ENCODE measurements around the gene FAM170B.

GRCh38 chr10:49162063-49162462, 28.2 kb upstream of the FAM170B start:
- TF ChIP-seq CTCF (IDR thresholded peaks at IDR 0.05 in 4 of 5, conservative IDR thresholded peaks at IDR 0.05 in 1 of 5) (no peak), POLR2A (IDR thresholded peaks at IDR 0.05) (no peak)

Measured in gastrocnemius medialis (tissue), 4 donors.